ENCODE data around the gene TEX14. TPM values are rescaled to one million over a fixed set of nuclear protein-coding genes. Genes with fewer than 3 reads are reported as not detected.

The TEX14 gene
- total RNA-seq, 1 experiment from 2014 or later = 0.55 TPM

DNA sequence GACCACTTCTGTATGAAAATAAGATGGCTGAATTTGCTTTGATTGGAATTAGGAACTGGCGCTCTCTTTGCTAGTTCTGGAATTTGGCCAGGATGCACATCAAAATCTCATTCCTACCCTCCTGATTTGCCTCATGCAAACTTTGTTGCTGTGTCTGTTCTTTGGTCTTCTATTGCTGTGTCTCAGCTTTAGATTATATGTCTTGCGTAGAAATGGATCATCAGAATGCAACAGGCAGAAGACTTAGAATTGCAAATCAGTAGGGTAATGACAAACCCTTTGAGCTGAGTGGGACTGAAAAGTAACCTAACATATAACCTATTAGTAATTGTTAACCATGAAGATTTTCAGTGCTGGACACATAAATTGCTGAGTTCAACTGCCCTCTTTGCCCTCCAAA, 30.9 kb upstream of the TEX14 start:
- CTCF ChIA-PET = no interaction called here
- Histone ChIP-seq H3K27me3 (ENCODE audit: insufficient read depth, low read depth) (no peaks in the 10 kb centered on the region), H3K9me3 (ENCODE audit: insufficient read depth, low read depth) (no peaks in the 10 kb centered on the region), H3K27ac (no peak overlapping the region), H3K4me2 (no peak overlapping the region), H2AFZ (no peak overlapping the region), H3K79me2 (ENCODE audit: low read depth) (no peaks in the 10 kb centered on the region), H4K20me1 (ENCODE audit: insufficient read depth) (no peaks in the 10 kb centered on the region), H3F3A (ENCODE audit: insufficient read depth, low read depth) (0 out of 2 replicates have a peak, but pooled peaks cover 3% of the 10 kb centered on the region), H3K9me2 (ENCODE audit: insufficient read depth) (no peaks in the 10 kb centered on the region), H3K4me3 (no peak overlapping the region), H3K4me1 (replicated peaks; ENCODE audit: insufficient read depth) (no peaks in the 10 kb centered on the region), H3K36me3 (ENCODE audit: low read depth) (no peaks in the 10 kb centered on the region; the same call in 1 of the 2 replicates)
- no TSS peak for BruUV-seq (replicated peaks)
- no peak for DNase-seq
- intact Hi-C loops (cut with micrococcal nuclease; ENCODE audit: unreplicated experiment) = no loop called here
- TF ChIP-seq, protein P1, sequence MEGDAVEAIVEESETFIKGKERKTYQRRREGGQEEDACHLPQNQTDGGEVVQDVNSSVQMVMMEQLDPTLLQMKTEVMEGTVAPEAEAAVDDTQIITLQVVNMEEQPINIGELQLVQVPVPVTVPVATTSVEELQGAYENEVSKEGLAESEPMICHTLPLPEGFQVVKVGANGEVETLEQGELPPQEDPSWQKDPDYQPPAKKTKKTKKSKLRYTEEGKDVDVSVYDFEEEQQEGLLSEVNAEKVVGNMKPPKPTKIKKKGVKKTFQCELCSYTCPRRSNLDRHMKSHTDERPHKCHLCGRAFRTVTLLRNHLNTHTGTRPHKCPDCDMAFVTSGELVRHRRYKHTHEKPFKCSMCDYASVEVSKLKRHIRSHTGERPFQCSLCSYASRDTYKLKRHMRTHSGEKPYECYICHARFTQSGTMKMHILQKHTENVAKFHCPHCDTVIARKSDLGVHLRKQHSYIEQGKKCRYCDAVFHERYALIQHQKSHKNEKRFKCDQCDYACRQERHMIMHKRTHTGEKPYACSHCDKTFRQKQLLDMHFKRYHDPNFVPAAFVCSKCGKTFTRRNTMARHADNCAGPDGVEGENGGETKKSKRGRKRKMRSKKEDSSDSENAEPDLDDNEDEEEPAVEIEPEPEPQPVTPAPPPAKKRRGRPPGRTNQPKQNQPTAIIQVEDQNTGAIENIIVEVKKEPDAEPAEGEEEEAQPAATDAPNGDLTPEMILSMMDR (conservative IDR thresholded peaks at IDR 0.05) = no peak
- TF ChIP-seq EZH2 (IDR thresholded peaks at IDR 0.05; ENCODE audit: low read depth) = no peak
- POLR2A ChIA-PET (ENCODE audit: unreplicated experiment) = no interaction called here

DNA sequence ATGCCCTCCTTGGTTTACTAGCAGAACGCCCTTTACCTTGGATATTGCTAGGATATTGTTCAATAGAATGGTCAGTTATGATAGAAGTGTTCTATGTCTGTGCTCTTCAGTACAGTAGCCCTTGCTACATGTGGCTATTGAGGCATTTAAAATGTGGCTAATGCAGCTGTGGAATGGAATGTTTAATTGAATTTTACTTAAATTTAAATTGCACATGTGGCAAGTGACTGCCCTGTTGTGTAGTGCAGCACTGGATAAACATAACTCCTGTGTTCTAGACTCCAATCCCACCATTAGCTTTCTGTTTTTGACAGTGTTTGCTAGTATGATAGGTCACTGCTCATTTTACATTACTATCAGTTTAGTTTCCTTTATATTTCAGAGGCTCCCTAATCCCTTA, 30.4 kb upstream of the TEX14 start:
- H3K9me3 ChIP-seq (ENCODE audit: insufficient read depth, low read depth) = no peaks in the 10 kb centered on the region
- H3K4me2 ChIP-seq = no peak overlapping the region
- H3K27me3 ChIP-seq (ENCODE audit: insufficient read depth, low read depth) = no peaks in the 10 kb centered on the region
- ChIA-PET CTCF (no interaction called here), POLR2A (ENCODE audit: unreplicated experiment) (no interaction called here)
- H3K9me2 ChIP-seq (ENCODE audit: insufficient read depth) = no peaks in the 10 kb centered on the region
- no peaks in the 10 kb centered on the region; the same call in 1 of the 2 replicates for H3K36me3 ChIP-seq (ENCODE audit: low read depth)
- H3K4me3 ChIP-seq = no peak overlapping the region
- no peak overlapping the region for H3K27ac ChIP-seq
- H3K79me2 ChIP-seq (ENCODE audit: low read depth) = no peaks in the 10 kb centered on the region
- no peak overlapping the region for H2AFZ ChIP-seq
- BruUV-seq (replicated peaks) = no TSS peak
- H3F3A ChIP-seq (ENCODE audit: insufficient read depth, low read depth) = 0 out of 2 replicates have a peak, but pooled peaks cover 3% of the 10 kb centered on the region
- no peaks in the 10 kb centered on the region for H4K20me1 ChIP-seq (ENCODE audit: insufficient read depth)
- no peaks in the 10 kb centered on the region for H3K4me1 ChIP-seq (replicated peaks; ENCODE audit: insufficient read depth)
- no peak for DNase-seq
- intact Hi-C loops (cut with micrococcal nuclease; ENCODE audit: unreplicated experiment) = no loop called here
- TF ChIP-seq, protein P1 (conservative IDR thresholded peaks at IDR 0.05) = no peak
- no peak for TF ChIP-seq EZH2 (IDR thresholded peaks at IDR 0.05; ENCODE audit: low read depth)

DNA sequence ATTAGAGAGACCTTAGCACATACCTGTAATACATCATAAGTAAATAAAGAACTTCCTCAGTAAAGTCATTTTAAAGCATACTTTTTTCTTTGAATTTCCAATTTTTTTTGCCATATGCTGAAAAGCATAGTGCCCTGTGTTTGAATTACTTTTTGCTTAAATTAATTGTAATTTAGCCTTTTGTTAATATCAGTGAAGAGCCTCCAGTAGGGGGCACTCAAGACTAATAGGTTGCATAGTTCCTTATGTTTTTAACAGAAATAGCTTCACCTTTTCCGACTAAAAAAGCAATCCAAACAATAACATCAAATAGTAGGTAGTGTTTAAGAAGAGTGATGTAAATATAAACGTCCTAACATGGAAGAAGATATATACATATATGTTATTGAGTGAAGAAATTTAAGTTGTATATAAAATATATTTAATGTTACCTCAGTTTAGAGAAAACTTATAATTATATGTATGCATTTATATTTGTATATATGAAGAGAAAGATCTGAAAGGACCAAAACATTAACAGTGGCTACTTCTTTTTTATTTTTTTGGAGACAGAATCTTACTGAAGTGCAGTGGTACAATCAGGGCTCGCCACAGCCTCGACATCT, 19.2 kb upstream of the TEX14 start:
- H3F3A ChIP-seq (ENCODE audit: insufficient read depth, low read depth) = peaks cover 14% of the 10 kb centered on the region
- no TSS peak for BruUV-seq (replicated peaks)
- POLR2A ChIA-PET (ENCODE audit: unreplicated experiment) = interaction anchor here (0.7 kb wide), 1 partner anchor 68 kb away, joined by 4 read pairs; no protein-coding TSS in a partner anchor

More for the DNA sequence above, 19.2 kb upstream of the TEX14 start:
- Histone ChIP-seq H2AFZ (no peak overlapping the region), H3K4me2 (no peak overlapping the region), H3K36me3 (ENCODE audit: low read depth) (no peaks in the 10 kb centered on the region), H3K27me3 (ENCODE audit: insufficient read depth, low read depth) (no peaks in the 10 kb centered on the region), H3K9me2 (ENCODE audit: insufficient read depth) (no peaks in the 10 kb centered on the region), H4K20me1 (ENCODE audit: insufficient read depth) (no peaks in the 10 kb centered on the region), H3K4me3 (no peak overlapping the region), H3K27ac (no peak overlapping the region), H3K4me1 (replicated peaks; ENCODE audit: insufficient read depth) (no peaks in the 10 kb centered on the region), H3K79me2 (ENCODE audit: low read depth) (no peaks in the 10 kb centered on the region), H3K9me3 (ENCODE audit: insufficient read depth, low read depth) (no peaks in the 10 kb centered on the region)
- DNase-seq = no peak
- CTCF ChIA-PET = interaction anchor here (0.6 to 1.0 kb wide), 3 partner anchors 129 to 295 kb away, joined by 3 to 6 read pairs (median 3); no protein-coding TSS in a partner anchor
- no peak for TF ChIP-seq EZH2 (IDR thresholded peaks at IDR 0.05; ENCODE audit: low read depth)
- TF ChIP-seq, protein P1 (conservative IDR thresholded peaks at IDR 0.05) = peak; percentile 98
- intact Hi-C loops (cut with micrococcal nuclease; ENCODE audit: unreplicated experiment) = loop anchor here (2.0 kb wide), 1 partner anchor 294 kb away; no protein-coding TSS in a partner anchor

Measured in PC-9 (cell line).